H9 (cell line): ENCODE data around the gene NUP155. TPM values are rescaled to one million over a fixed set of nuclear protein-coding genes. Genes with fewer than 3 reads are reported as not detected.

Experiments
- DNase-seq: peaks from one replicate; pipeline ENCODE4 v3.0.0-alpha.2; 2017
- H2AFZ ChIP-seq: one replicate; pipeline ENCODE4 v1.6.1; 2013; ENCODE audit warnings: mild to moderate bottlenecking, low read length, control low read depth, moderate library complexity
- H2AK5ac ChIP-seq: 2 replicates; pipeline ENCODE4 v1.6.1; 2013; ENCODE audit warnings: low read length, control low read depth, mixed read lengths; ENCODE audit not compliant: insufficient read length
- H2BK120ac ChIP-seq: one replicate; pipeline ENCODE4 v1.6.1; 2013; ENCODE audit warnings: low read depth, mild to moderate bottlenecking, low read length, control low read depth, inconsistent platforms; ENCODE audit not compliant: poor library complexity, severe bottlenecking
- H2BK12ac ChIP-seq: 2 replicates; pipeline ENCODE4 v1.6.1; 2013; ENCODE audit warnings: low read length, control low read depth, mixed read lengths, low read depth; ENCODE audit not compliant: insufficient read length
- H2BK15ac ChIP-seq: 2 replicates; pipeline ENCODE4 v1.6.1; 2013; ENCODE audit warnings: low read depth, low read length, control low read depth
- H2BK20ac ChIP-seq: one replicate; pipeline ENCODE4 v1.6.1; 2013; ENCODE audit warnings: low read depth, mild to moderate bottlenecking, low read length, control low read depth, inconsistent platforms; ENCODE audit not compliant: poor library complexity, severe bottlenecking
- H2BK5ac ChIP-seq: 2 replicates; pipeline ENCODE4 v1.6.1; 2013; ENCODE audit warnings: low read length, control low read depth, mixed read lengths; ENCODE audit not compliant: insufficient read length
- H3K14ac ChIP-seq: 2 replicates; pipeline ENCODE4 v1.6.1; 2013; ENCODE audit warnings: low read length, control low read depth; ENCODE audit not compliant: insufficient read depth
- H3K18ac ChIP-seq: 2 replicates; pipeline ENCODE4 v1.6.1; 2013; ENCODE audit warnings: low read depth, mild to moderate bottlenecking, mixed read lengths, low read length, control low read depth; ENCODE audit not compliant: insufficient read length
- H3K23ac ChIP-seq: 2 replicates; pipeline ENCODE4 v1.6.1; 2013; ENCODE audit warnings: low read length, control low read depth, mixed read lengths, low read depth; ENCODE audit not compliant: insufficient read length
- H3K23me2 ChIP-seq: 2 replicates; pipeline ENCODE4 v1.6.1; 2013; ENCODE audit warnings: low read depth, mild to moderate bottlenecking, mixed read lengths, low read length, control low read depth; ENCODE audit not compliant: insufficient read length, poor library complexity, severe bottlenecking
- H3K27ac ChIP-seq: 2 replicates; pipeline ENCODE4 v1.5.1; 2013; ENCODE audit warnings: low read length, control low read depth, mixed read lengths, low read depth; ENCODE audit not compliant: insufficient read length
- H3K27me3 ChIP-seq: 2 replicates; pipeline ENCODE4 v1.6.1; 2013; ENCODE audit warnings: low read length, control low read depth, inconsistent platforms; ENCODE audit not compliant: insufficient read depth
- H3K4ac ChIP-seq: 2 replicates; pipeline ENCODE4 v1.6.1; 2013; ENCODE audit warnings: low read depth, mild to moderate bottlenecking, control low read depth, inconsistent platforms, low read length, moderate library complexity
- H3K4me1 ChIP-seq: 2 replicates; pipeline ENCODE4 v1.6.1; 2013; ENCODE audit warnings: low read length, control low read depth, inconsistent platforms; ENCODE audit not compliant: insufficient read depth
- H3K4me2 ChIP-seq: 2 replicates; pipeline ENCODE4 v1.6.1; 2013; ENCODE audit warnings: low read length, control low read depth, mixed read lengths; ENCODE audit not compliant: insufficient read length, insufficient read depth
- H3K56ac ChIP-seq: 2 replicates; pipeline ENCODE4 v1.6.1; 2013; ENCODE audit warnings: low read depth, mild to moderate bottlenecking, mixed read lengths, low read length, control low read depth; ENCODE audit not compliant: insufficient read length
- H3K79me1 ChIP-seq: 2 replicates; pipeline ENCODE4 v1.6.1; 2013; ENCODE audit warnings: low read depth, mild to moderate bottlenecking, moderate library complexity, low read length, control low read depth, inconsistent platforms; ENCODE audit not compliant: insufficient read depth, poor library complexity, severe bottlenecking
- H3K79me2 ChIP-seq: 2 replicates; pipeline ENCODE4 v1.6.1; 2013; ENCODE audit warnings: low read length, control low read depth, inconsistent platforms; ENCODE audit not compliant: insufficient read depth
- H3K9ac ChIP-seq: 2 replicates; pipeline ENCODE4 v1.6.1; 2013; ENCODE audit warnings: low read length, control low read depth, mixed read lengths; ENCODE audit not compliant: insufficient read length; ENCODE audit errors: extremely low read depth
- H3K9me3 ChIP-seq: one replicate; pipeline ENCODE4 v1.6.1; 2013; ENCODE audit warnings: low read depth, low read length, inconsistent platforms; ENCODE audit not compliant: control insufficient read depth
- H3T11ph ChIP-seq: one replicate; pipeline ENCODE4 v1.6.1; 2013; ENCODE audit warnings: mild to moderate bottlenecking, low read length, control low read depth, inconsistent platforms
- H4K20me1 ChIP-seq: one replicate; pipeline ENCODE4 v1.6.1; 2013; ENCODE audit not compliant: control insufficient read depth, insufficient read length, insufficient read depth
- H4K5ac ChIP-seq: 2 replicates; pipeline ENCODE4 v1.6.1; 2013; ENCODE audit warnings: low read depth, mild to moderate bottlenecking, mixed read lengths, low read length, control low read depth; ENCODE audit not compliant: insufficient read length
- H4K8ac ChIP-seq: replicated peaks from 2 replicates; pipeline ENCODE4 v1.6.1; 2013; ENCODE audit warnings: low read length, control low read depth, mixed read lengths, low read depth; ENCODE audit not compliant: insufficient read length
- H4K91ac ChIP-seq: 2 replicates; pipeline ENCODE4 v1.6.1; 2013; ENCODE audit warnings: low read depth, mild to moderate bottlenecking, moderate library complexity, mixed read lengths, low read length, control low read depth; ENCODE audit not compliant: insufficient read length
- H3K27ac Mint-ChIP-seq, 3 experiments: 2 replicates in 2 of 3; 3 replicates in 1 of 3; pipeline ENCODE4 v1.8.0; 2020 to 2021; ENCODE audit warnings: mixed read lengths in 3 of 3, mild to moderate bottlenecking in 1 of 3, moderate library complexity in 1 of 3
- H3K27me3 Mint-ChIP-seq: 2 replicates; pipeline ENCODE4 v1.8.0; 2021; ENCODE audit warnings: low read depth, mild to moderate bottlenecking, moderate library complexity, mixed read lengths
- H3K36me3 Mint-ChIP-seq, 3 experiments: 2 replicates in 2 of 3; 3 replicates in 1 of 3; pipeline ENCODE4 v1.8.0; 2020 to 2021; ENCODE audit warnings: low read depth in 3 of 3, mixed read lengths in 3 of 3; ENCODE audit not compliant: insufficient read depth in 1 of 3
- H3K4me1 Mint-ChIP-seq, 2 experiments: 2 replicates each; pipeline ENCODE4 v1.8.0; 2020; ENCODE audit warnings: mixed read lengths in 2 of 2
- H3K4me3 Mint-ChIP-seq, 2 experiments: 2 replicates in 1 of 2; 3 replicates in 1 of 2; pipeline ENCODE4 v1.8.0; 2020 to 2021; ENCODE audit warnings: mild to moderate bottlenecking in 2 of 2, mixed read lengths in 2 of 2, moderate library complexity in 1 of 2
- H3K9me3 Mint-ChIP-seq, 2 experiments: 2 replicates in 1 of 2; 3 replicates in 1 of 2; pipeline ENCODE4 v1.8.0; 2020; ENCODE audit warnings: mild to moderate bottlenecking in 2 of 2, mixed read lengths in 2 of 2, moderate library complexity in 1 of 2
- CTCF ChIP-seq: fragments of 200-600 bp; sonication (generic); conservative IDR thresholded peaks from 3 replicates; pipeline ENCODE4 v1.8.0; 2021; ENCODE audit warnings: antibody characterized with exemption, mild to moderate bottlenecking
- WGBS: extraction: QIAGEN DNeasy Blood & Tissue Kit; methylation state at CpG from one replicate; pipeline ENCODE4 v1.1.7; 2013; ENCODE audit warnings: missing lambda C conversion rate, low lambda C conversion rate, mixed read lengths; ENCODE audit not compliant: insufficient read length; ENCODE audit errors: extremely low coverage; 5-methylcytosine and 5-hydroxymethylcytosine counted together
- total RNA-seq: library from RNA; stranded (reverse); gene quantifications from 2 replicates; pipeline ENCODE4 v1.2.1, GENCODE V29; 2021

Gene NUP155
- total RNA-seq, 1 experiment from 2014 or later: 82.4 TPM

GRCh38 chr5:37316027-37316426 is 54.9 kb downstream of the NUP155 start:
- no peak for DNase-seq

More at GRCh38 chr5:37316027-37316426, 54.9 kb downstream of the NUP155 start:
- H3K9ac ChIP-seq: no peak overlapping the region
- H2BK15ac ChIP-seq: no peak overlapping the region
- Mint-ChIP-seq H3K4me1 (no peaks in the 10 kb centered on the region), H3K27ac (no peak overlapping the region), H3K27me3 (no peaks in the 10 kb centered on the region), H3K36me3 (peaks cover 42 to 92% (median 89%) of the 10 kb centered on the region in 3 experiments; a peak in 6 of 7 replicates), H3K9me3 (no peaks in the 10 kb centered on the region), H3K4me3 (no peak overlapping the region)
- no peaks in the 10 kb centered on the region for H3K79me2 ChIP-seq
- H2BK12ac ChIP-seq: no peak overlapping the region
- WGBS: no CpG with 5 or more reads among the region's 4 CpGs
- no peaks in the 10 kb centered on the region for H3K79me1 ChIP-seq
- H4K91ac ChIP-seq: no peak overlapping the region
- no peak overlapping the region for H3K14ac ChIP-seq
- H3K56ac ChIP-seq: no peak overlapping the region
- H2BK5ac ChIP-seq: no peak overlapping the region
- H3K23ac ChIP-seq: no peak overlapping the region
- no peaks in the 10 kb centered on the region for H3K4me1 ChIP-seq
- H2AK5ac ChIP-seq: no peak overlapping the region
- H3K9me3 ChIP-seq: no peaks in the 10 kb centered on the region
- no peak overlapping the region for H3K4ac ChIP-seq
- no peak for TF ChIP-seq CTCF
- no peaks in the 10 kb centered on the region for H3K23me2 ChIP-seq
- H3T11ph ChIP-seq: no peak overlapping the region
- no peak overlapping the region for H4K5ac ChIP-seq
- H3K27me3 ChIP-seq: no peaks in the 10 kb centered on the region
- H3K27ac ChIP-seq: no peak overlapping the region
- no peak overlapping the region for H3K18ac ChIP-seq
- H2BK20ac ChIP-seq: no peak overlapping the region
- no peak overlapping the region for H4K8ac ChIP-seq
- no peaks in the 10 kb centered on the region for H4K20me1 ChIP-seq
- H2BK120ac ChIP-seq: no peak overlapping the region
- no peak overlapping the region for H3K4me2 ChIP-seq
- H2AFZ ChIP-seq: no peak overlapping the region
